Smooth muscle cell (in vitro differentiated cells): Measurements from ENCODE around the gene FMO1. TPM values are rescaled to one million over a fixed set of nuclear protein-coding genes. Genes with fewer than 3 reads are reported as not detected.

Source experiments
- DNase-seq: peaks from one replicate; lab custom pipeline; 2025; ENCODE audit not compliant: unreplicated experiment; lab: John Stamatoyannopoulos, UW
- H2AFZ ChIP-seq: fragments of 200-600 bp; sonication (generic); 2 replicates; pipeline ENCODE4 v1.6.0; 2016; ENCODE audit warnings: antibody characterized with exemption, low read depth, mild to moderate bottlenecking
- H3F3A ChIP-seq: fragments of 200-600 bp; sonication (generic); 2 replicates; pipeline ENCODE4 v1.6.0; 2017; ENCODE audit warnings: antibody characterized with exemption, low read depth
- H3K27ac ChIP-seq: fragments of 200-600 bp; sonication (generic); 2 replicates; pipeline ENCODE4 v1.5.1; 2016; ENCODE audit warnings: low read depth, mild to moderate bottlenecking
- H3K27me3 ChIP-seq: fragments of 200-600 bp; sonication (generic); 2 replicates; pipeline ENCODE4 v1.6.1; 2016; ENCODE audit warnings: low read depth, mild to moderate bottlenecking
- H3K36me3 ChIP-seq: fragments of 200-600 bp; sonication (generic); 2 replicates; pipeline ENCODE4 v1.5.1; 2016; ENCODE audit warnings: low read depth
- H3K4me1 ChIP-seq: fragments of 200-600 bp; sonication (generic); 2 replicates; pipeline ENCODE4 v1.5.1; 2016; ENCODE audit warnings: low read depth
- H3K4me2 ChIP-seq: fragments of 200-600 bp; sonication (generic); 2 replicates; pipeline ENCODE4 v1.6.0; 2016; ENCODE audit warnings: mild to moderate bottlenecking
- H3K4me3 ChIP-seq: fragments of 200-600 bp; sonication (generic); 2 replicates; pipeline ENCODE4 v1.5.1; 2016; ENCODE audit warnings: mild to moderate bottlenecking
- H3K79me2 ChIP-seq: fragments of 200-600 bp; sonication (generic); 2 replicates; pipeline ENCODE4 v1.6.0; 2016; ENCODE audit warnings: low read depth, mild to moderate bottlenecking
- H3K9ac ChIP-seq: fragments of 200-600 bp; sonication (generic); 2 replicates; pipeline ENCODE4 v1.6.0; 2016; ENCODE audit warnings: low read depth
- H3K9me3 ChIP-seq: fragments of 200-600 bp; sonication (generic); replicated peaks from 2 replicates; pipeline ENCODE4 v1.5.1; 2016; ENCODE audit warnings: low read depth
- H4K20me1 ChIP-seq: fragments of 200-600 bp; sonication (generic); 2 replicates; pipeline ENCODE4 v1.6.0; 2016; ENCODE audit warnings: low read depth
- WGBS: methylation state at CpG from one replicate; pipeline ENCODE4 v1.1.7; 2016; ENCODE audit warnings: low lambda C conversion rate; 5-methylcytosine and 5-hydroxymethylcytosine counted together
- polyA plus RNA-seq: library from polyadenylated mRNA; unstranded; fragments of >200 nt; fragmentation: Nextera tagmentation; extraction: Ambion mirVana; gene quantifications from 2 replicates; pipeline ENCODE4 v1.2.1, GENCODE V29; 2016
- total RNA-seq: library from RNA; depleted of rRNA; stranded (reverse); fragments of >200 nt; gene quantifications from 2 replicates; pipeline ENCODE4 v1.2.3, GENCODE V29; 2014
- TF ChIP-seq, protein P1 (sequence below): fragments of 200-600 bp; sonication (generic); IDR thresholded peaks from 2 replicates; pipeline ENCODE4 v1.5.1; 2017; ENCODE audit warnings: borderline replicate concordance, mild to moderate bottlenecking, antibody characterized with exemption; ENCODE audit not compliant: insufficient read depth, poor library complexity, severe bottlenecking

The FMO1 gene
- total and polyA plus RNA-seq, 2 experiments from 2014 or later: not detected

DNA sequence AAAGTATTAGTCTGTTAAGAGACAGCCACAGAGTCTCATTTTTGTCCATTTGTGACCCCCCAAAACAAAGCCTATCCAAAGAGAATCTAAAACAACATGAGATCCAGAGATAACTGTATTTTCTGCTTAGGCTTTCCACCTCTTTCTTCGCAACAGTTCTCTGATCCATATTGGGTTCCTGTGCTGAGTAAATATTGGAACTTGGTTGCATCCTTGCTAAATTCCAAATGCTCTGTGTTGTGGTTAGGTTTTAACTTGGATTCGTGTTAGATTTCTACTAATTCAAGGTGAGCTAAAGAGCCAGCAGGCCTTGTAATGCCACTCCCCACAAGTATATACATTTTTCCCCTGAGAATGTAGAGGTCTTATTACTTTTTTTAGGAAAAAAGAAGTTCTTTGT, 29.2 kb downstream of the FMO1 start:
- TF ChIP-seq, protein P1, sequence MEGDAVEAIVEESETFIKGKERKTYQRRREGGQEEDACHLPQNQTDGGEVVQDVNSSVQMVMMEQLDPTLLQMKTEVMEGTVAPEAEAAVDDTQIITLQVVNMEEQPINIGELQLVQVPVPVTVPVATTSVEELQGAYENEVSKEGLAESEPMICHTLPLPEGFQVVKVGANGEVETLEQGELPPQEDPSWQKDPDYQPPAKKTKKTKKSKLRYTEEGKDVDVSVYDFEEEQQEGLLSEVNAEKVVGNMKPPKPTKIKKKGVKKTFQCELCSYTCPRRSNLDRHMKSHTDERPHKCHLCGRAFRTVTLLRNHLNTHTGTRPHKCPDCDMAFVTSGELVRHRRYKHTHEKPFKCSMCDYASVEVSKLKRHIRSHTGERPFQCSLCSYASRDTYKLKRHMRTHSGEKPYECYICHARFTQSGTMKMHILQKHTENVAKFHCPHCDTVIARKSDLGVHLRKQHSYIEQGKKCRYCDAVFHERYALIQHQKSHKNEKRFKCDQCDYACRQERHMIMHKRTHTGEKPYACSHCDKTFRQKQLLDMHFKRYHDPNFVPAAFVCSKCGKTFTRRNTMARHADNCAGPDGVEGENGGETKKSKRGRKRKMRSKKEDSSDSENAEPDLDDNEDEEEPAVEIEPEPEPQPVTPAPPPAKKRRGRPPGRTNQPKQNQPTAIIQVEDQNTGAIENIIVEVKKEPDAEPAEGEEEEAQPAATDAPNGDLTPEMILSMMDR: no peak
- no peaks in the 10 kb centered on the region for H3K9me3 ChIP-seq

DNA sequence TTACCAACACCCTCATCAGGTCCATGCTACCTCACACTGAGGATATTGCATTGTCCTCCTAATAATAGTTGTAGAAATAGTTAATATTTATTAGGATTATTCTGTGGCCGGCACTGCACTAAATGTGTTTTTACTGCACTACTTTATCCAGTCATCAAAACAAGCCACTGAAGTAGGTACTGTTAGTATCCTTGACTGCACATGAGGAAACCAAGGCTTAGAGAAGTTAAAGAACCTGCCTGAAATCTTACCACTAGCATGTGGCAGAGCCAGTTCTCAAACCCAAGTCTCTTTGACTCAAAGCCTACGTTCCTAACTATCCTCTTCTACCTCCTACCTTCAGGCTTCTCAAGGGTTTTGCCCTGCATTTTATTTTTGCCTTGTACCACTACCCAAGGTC, 30.9 kb downstream of the FMO1 start:
- Histone ChIP-seq H3K27me3 (no peaks in the 10 kb centered on the region), H4K20me1 (no peaks in the 10 kb centered on the region), H3K79me2 (no peaks in the 10 kb centered on the region), H2AFZ (no peak overlapping the region), H3K4me2 (no peak overlapping the region), H3K27ac (no peak overlapping the region), H3K4me3 (no peak overlapping the region), H3K36me3 (no peaks in the 10 kb centered on the region), H3K4me1 (no peaks in the 10 kb centered on the region), H3K9me3 (no peaks in the 10 kb centered on the region), H3F3A (no peaks in the 10 kb centered on the region), H3K9ac (no peak overlapping the region)
- no peak for DNase-seq
- 88% methylated on average over 2 of the region's 2 CpGs for WGBS
- TF ChIP-seq, protein P1: no peak

More for the DNA sequence above, 29.2 kb downstream of the FMO1 start:
- Histone ChIP-seq H3F3A (no peaks in the 10 kb centered on the region), H3K27ac (no peak overlapping the region), H3K36me3 (no peaks in the 10 kb centered on the region), H2AFZ (no peak overlapping the region), H3K4me1 (no peaks in the 10 kb centered on the region), H4K20me1 (no peaks in the 10 kb centered on the region), H3K4me2 (no peak overlapping the region), H3K9ac (no peak overlapping the region), H3K27me3 (no peaks in the 10 kb centered on the region), H3K79me2 (no peaks in the 10 kb centered on the region), H3K4me3 (no peak overlapping the region)
- WGBS: 91% methylated on average over 2 of the region's 2 CpGs
- no peak for DNase-seq

DNA sequence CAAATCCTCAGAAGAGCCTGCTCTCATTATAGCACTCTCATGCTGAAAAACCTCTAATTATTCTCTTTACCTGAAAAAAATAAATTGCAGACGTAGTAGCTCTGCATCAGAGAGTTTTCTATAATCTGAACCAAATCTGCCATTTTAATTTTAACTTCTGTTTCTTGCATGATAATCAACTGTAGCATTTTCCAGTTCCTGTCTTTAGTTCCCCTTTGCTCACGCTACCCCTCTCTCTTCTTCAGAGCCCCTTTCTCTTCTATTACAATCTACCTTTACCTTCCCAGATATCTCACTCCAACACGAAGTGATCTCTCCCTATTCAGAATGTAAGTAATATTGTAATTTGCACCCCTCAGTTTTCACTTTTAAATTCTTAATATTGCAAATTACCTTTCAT, 31.4 kb downstream of the FMO1 start:
- no peak overlapping the region for H2AFZ ChIP-seq
- TF ChIP-seq, protein P1: no peak
- H4K20me1 ChIP-seq: no peaks in the 10 kb centered on the region

DNA sequence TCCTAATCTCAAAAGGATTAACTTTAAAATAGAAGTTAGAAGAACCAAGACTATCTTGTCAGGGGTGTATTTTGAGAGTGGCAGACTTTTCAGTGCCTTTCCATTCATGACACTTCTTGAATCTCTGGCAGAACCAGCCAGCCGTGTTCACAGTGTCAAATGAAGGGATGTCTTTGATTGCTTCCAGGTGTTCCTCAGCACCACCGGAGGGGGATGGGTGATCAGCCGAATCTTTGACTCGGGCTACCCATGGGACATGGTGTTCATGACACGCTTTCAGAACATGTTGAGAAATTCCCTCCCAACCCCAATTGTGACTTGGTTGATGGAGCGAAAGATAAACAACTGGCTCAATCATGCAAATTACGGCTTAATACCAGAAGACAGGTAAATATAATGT, 32.3 kb downstream of the FMO1 start:
- Histone ChIP-seq H3K9me3 (no peaks in the 10 kb centered on the region), H3K27ac (no peak overlapping the region), H3K4me2 (no peak overlapping the region), H3F3A (no peaks in the 10 kb centered on the region), H3K79me2 (no peaks in the 10 kb centered on the region), H4K20me1 (no peaks in the 10 kb centered on the region), H2AFZ (no peak overlapping the region), H3K4me1 (no peaks in the 10 kb centered on the region), H3K9ac (no peak overlapping the region), H3K4me3 (no peak overlapping the region), H3K27me3 (no peaks in the 10 kb centered on the region), H3K36me3 (no peaks in the 10 kb centered on the region)
- no peak for DNase-seq
- WGBS: 87% methylated on average over 7 of the region's 7 CpGs
- TF ChIP-seq, protein P1: no peak

More for the DNA sequence above, 31.4 kb downstream of the FMO1 start:
- Histone ChIP-seq H3K9ac (no peak overlapping the region), H3K27ac (no peak overlapping the region), H3K36me3 (no peaks in the 10 kb centered on the region), H3K4me3 (no peak overlapping the region), H3K27me3 (no peaks in the 10 kb centered on the region), H3F3A (no peaks in the 10 kb centered on the region), H3K79me2 (no peaks in the 10 kb centered on the region), H3K4me1 (no peaks in the 10 kb centered on the region), H3K9me3 (no peaks in the 10 kb centered on the region), H3K4me2 (no peak overlapping the region)
- no peak for DNase-seq
- whole genome bisulfite sequencing: 87% methylated on average over 3 of the region's 3 CpGs
